IPS DF 4.7 (cell line): Measurements from ENCODE around the gene CTSH.

Source experiments
- DNase-seq: peaks from one replicate; pipeline ENCODE4 v3.0.0-alpha.2; 2013; ENCODE audit warnings: low spot score; ENCODE audit errors: extremely low read depth

The CTSH gene

GRCh38 chr15:78944669-78945407 lies at the start of gene CTSH:
Gene CTSH (minus strand): TSS chr15:78945046. CDS start chr15:78944981, 65 bp downstream.
- DNase-seq = no peak

- no peak for DNase-seq
Measured at GRCh38 chr15:78993931-78994530, 49.2 kb upstream of the CTSH start.

GRCh38 chr15:78993257-78993930 lies 48.5 kb upstream of the CTSH start:
- no peak for DNase-seq

GRCh38 chr15:78992416-78993256 lies 47.8 kb upstream of the CTSH start:
- no peak for DNase-seq

DNA sequence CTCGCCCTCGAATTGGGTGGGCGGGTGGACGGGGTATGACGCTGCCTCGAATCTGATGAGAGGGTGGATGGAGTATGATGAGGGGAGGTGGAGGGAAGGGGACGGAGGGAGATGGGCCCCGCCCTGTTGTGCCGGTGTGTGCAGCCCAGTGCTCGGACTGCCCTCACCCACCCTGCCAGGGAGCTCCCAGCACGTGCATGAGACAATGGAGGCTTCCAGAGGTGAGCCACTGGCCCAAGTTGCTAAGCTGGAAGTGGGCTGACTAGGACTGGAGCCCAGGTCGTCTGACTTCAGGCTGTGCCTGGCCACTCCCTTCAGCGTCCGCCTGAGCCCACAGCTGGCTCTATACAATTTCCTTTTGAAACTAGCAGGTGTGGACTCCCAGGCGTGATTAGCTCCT lies 47.0 kb upstream of the CTSH start:
- DNase-seq = no peak

- DNase-seq = no peak
Measured at GRCh38 chr15:78991476-78991875, 46.6 kb upstream of the CTSH start.

GRCh38 chr15:78990278-78990677 lies 45.4 kb upstream of the CTSH start:
- DNase-seq = no peak

DNA sequence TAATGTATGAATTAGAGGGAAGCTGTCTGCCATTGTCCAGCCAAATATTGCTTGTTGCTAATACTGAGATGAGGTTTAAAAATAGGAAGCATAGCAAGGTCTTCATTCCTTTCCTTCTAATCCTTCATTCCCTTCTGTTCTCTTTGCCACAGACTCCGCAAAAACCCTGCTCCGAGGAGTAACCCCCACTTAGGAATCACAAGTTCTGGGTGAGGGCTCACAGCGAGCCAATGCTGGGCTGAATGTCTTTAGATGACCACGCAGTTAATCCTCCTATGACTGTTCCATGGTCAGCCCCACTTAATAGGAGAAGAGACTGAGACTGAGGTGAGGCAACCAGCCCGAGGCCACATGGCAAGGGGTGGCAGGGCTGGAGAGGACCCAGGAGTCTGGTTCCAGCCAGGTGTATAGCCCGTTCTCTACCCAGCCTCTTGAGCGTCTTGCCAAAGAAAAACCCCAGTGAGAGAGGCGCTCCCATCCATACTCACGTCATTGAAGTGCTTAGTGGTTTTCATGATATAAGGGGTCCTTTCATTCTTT lies 44.9 kb upstream of the CTSH start:
- DNase-seq = no peak

DNA sequence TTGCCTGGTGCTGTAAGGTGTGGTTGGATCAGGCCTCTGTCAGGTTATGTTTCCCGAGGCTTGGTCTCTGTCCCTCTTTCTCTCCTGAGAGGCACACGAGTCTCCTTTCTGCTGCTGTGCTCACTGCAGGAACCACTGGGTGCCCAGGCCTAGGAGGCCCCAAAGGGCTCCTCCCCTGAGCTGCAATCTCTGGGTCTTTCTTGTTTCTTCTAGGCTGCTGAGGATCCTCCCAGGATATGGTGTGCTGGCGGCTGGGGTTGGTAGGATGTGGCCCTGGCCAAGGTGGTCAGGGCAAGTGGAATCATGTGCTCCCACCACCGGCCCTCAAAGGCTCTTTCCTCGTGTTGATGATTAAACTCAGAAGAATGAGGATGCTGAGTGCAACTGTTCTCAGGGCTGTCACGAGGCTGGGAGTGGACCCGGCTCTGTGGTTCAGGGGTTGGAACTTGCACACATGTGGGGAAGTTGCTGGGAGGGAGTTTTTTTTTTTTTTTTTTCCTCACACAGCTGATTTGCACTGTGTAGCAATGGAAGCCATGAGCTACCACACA lies 43.6 kb upstream of the CTSH start:
- DNase-seq = no peak

DNA sequence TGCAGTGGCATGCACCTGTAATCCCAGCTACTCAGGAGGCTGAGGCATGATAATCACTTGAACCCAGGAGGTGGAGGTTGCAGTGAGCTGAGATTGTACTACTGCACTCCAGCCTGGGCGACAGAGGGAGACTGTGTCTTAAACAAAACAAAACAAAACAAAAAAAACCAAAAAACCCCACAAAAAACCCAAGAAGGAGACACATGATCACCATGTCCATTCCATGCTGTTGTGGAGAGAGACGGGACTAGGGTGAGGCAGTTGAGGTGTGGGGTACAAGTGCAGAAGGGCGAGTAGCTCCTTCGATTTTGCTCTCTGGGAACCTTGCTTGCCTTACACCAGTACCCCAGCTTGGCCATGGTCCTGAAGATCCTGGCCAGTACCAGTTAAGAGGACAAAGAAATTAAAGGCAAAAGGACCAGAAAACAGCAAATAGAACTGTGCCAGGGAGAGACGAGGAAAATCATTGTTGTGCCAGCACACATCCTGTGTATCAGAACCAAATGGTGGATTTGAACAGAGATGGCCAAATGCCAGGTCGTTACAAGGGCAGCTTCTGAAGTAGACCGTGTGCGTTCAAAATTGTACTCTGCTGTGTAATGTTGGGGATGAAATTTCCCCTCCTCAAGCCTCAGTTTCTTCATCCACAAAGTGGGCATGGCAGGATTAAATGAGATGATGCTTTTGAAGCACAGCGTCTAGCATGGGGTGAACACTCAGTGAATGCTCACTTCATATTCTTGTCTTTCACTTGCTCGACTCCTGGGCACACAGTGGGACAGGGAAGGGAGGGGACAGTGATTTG lies 42.9 kb upstream of the CTSH start:
- DNase-seq = no peak

DNA sequence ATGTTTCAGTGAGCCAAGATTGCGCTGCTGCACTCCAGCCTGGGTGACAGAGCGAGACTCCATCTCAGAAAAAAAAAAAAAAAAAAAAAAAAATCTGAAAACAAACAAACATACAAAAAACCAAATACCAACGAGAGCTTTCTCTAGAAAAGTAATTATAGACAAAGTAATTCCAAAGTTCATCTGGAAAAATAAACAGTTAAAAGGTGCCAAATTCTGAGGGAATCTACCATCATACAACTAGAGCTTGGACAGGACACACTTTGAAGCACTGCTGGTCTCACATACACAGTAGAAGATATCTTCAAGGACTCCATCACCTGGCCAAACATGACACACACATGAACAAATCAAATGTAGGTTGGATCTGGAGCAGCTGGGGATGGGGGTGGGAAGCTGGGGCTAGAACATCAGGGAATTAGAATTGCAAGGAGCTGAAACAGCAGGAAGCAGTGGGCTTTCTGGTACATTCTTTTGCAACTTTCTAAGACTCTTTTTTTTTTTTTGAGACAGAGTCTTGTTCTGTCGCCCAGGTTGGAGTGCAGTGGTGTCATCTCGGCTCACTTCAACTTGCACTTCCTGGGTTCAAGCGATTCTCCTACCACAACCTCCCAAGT lies 41.1 kb upstream of the CTSH start:
- no peak for DNase-seq

GRCh38 chr15:78984041-78984440 lies 39.2 kb upstream of the CTSH start:
- DNase-seq = no peak

DNA sequence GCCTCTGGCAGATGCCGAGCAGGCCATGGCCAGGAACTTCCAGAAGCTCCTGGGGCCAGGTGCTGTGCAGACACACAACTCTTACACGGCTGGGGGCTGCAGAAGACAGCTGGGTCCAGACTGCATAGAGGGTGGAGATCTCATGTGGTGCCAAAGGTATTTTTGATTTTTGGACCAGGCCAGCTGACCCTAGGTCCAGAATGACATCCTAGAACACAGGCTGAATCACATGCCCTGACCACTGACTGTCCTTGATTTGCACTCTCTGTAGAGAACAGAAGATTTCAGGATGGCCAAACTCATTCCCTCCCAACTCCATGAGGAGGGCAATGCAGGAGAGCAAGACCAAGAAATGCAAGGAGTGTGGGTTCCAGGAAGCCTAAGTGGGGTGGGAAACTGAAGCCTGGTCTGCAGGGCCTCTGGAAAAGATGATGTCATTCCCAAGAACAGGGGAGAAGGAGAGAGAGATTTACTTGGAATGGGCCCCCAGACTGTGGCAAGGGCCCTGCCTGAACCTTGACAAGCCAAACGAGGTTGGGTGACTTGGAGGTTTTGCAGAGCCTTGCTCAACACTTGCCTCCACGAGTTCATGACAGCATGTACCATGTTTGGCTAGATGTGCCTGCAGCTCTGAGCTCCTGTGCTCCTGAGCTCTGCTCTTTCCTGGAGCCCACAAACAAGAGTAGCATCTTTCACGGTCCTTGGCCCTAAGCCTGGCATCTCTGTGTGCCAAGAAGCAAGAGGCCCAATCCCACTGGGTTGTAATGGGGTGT lies 38.5 kb upstream of the CTSH start:
- DNase-seq = no peak

- no peak for DNase-seq
Measured at GRCh38 chr15:78982736-78983135, 37.9 kb upstream of the CTSH start.

DNA sequence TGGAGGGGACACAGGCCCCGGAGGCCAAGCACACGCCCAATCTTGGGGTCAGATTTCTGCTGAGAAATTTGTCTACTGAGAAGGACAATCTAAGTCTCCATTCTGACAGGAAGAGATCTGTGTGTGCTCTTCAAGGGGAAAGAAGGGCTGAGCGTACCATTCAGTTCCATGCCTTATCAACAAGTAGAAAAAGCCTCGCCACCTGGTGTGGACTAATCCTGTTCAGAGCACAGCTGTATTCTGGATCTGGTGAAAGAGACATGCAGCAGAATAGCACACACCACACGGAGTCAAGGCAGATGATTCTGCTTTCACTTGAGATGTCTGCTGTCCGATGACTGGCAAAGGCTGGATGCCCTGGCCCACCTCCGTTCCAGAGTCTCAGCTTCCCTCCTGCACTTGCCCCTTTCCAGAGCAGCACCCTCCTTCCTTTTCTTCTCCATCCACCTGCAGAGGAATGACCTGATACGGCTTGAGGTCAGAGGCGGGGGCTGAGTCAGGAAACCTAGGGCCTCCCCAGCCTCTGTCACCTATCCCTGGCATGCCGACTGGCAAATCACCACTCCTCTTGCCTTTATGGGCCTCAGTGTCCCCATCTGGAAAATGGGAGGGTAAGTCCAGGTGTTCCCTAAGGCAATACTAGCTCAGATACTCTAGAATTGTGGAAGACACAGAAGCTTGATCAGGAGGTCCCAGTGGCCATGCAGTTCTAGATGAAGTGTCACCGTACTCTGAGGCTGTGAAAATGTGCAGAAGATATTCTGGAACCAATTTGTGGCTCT lies 36.9 kb upstream of the CTSH start:
- no peak for DNase-seq

GRCh38 chr15:78979456-78980320 lies 34.8 kb upstream of the CTSH start:
- DNase-seq = peak; percentile 93

GRCh38 chr15:78978601-78979179 lies 33.8 kb upstream of the CTSH start:
- no peak for DNase-seq
